Stimulated activated naive CD8-positive, alpha-beta T cell treated with anti-CD3 and anti-CD28 coated beads, Interleukin-15, Interleukin-2, amounts not matched to agents 100 ng/mL and 50 ng/mL, for 24 hours (primary cell): ENCODE results near the gene FAM193B.
A peak's percentile ranks its signal among the peaks of the same experiment; 100 is the strongest.

Source experiments
- H3K27ac Mint-ChIP-seq: one replicate; pipeline ENCODE4 v1.8.0; 2021; ENCODE audit warnings: mild to moderate bottlenecking, mixed read lengths
- H3K27me3 Mint-ChIP-seq: one replicate; pipeline ENCODE4 v1.8.0; 2021; ENCODE audit warnings: mixed read lengths
- H3K36me3 Mint-ChIP-seq: one replicate; pipeline ENCODE4 v1.8.0; 2021; ENCODE audit warnings: low read depth, mixed read lengths
- H3K4me1 Mint-ChIP-seq: one replicate; pipeline ENCODE4 v1.8.0; 2021; ENCODE audit warnings: low read depth, mixed read lengths
- H3K4me3 Mint-ChIP-seq: one replicate; pipeline ENCODE4 v1.8.0; 2021; ENCODE audit warnings: mild to moderate bottlenecking, mixed read lengths
- H3K9me3 Mint-ChIP-seq: one replicate; pipeline ENCODE4 v1.8.0; 2021; ENCODE audit warnings: mixed read lengths

The FAM193B gene

DNA sequence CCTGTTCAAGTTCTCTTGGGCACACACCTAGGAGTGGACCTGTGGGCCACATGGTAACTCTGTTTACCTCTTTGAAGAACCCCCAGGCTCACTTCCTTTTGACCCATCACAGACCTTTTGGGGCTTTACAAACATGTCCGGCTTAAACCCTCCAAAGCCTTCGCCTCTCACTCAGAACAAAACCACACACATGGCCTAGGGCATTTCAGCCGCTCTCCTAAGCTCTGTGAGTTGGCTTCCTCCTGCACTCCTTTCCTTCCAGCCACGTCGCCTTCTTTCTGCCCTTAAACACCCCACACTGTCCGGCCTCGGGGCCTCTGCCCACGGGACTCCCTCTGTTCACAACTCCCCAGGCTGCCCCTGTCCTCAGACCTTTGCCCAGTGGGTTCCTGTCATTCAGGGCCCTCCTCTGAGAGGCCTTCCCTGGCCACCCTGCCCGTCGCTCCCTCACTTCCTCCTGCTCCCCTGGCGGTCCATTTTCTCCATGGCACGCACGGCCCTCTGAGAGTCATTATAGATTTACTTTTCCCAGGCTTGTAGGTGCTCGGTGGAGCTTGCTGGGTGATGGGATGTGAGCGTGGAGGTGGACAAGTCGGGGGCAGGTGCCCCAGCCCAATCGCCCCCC is 46.7 kb downstream of the FAM193B start:
- peak overlapping the region; percentile 44 for H3K4me3 Mint-ChIP-seq
- H3K27me3 Mint-ChIP-seq = no peaks in the 10 kb centered on the region
- H3K27ac Mint-ChIP-seq = peak overlapping the region; percentile 3

DNA sequence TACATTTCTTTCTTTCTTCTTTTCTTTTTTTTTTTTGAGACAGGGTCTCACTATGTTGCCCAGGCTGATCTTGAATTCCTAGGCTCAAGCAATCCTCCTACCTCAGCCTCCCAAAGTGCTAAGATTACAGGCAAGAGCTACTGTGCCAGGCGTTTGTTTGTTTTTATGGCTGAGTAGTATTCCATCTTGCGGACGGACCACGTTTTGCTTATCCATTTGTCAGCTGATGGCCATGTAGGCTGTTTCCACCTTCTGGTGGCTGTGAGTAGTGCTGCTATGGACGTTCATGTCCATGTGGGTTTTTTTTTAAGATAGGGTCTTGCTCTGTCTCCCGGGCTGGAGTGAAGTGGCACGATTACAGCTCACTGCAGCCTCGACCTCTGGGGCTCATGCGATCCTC is 47.2 kb downstream of the FAM193B start:
- peaks cover 17% of the 10 kb centered on the region for H3K36me3 Mint-ChIP-seq
- peaks cover 18% of the 10 kb centered on the region for H3K4me1 Mint-ChIP-seq
- H3K4me3 Mint-ChIP-seq = no peak overlapping the region
- H3K27me3 Mint-ChIP-seq = no peaks in the 10 kb centered on the region
- peak overlapping the region; percentile 3 for H3K27ac Mint-ChIP-seq
- H3K9me3 Mint-ChIP-seq = no peaks in the 10 kb centered on the region

More for the DNA sequence above, 46.7 kb downstream of the FAM193B start:
- Mint-ChIP-seq H3K36me3 (peaks cover 22% of the 10 kb centered on the region), H3K4me1 (peaks cover 16% of the 10 kb centered on the region), H3K9me3 (no peaks in the 10 kb centered on the region)

DNA sequence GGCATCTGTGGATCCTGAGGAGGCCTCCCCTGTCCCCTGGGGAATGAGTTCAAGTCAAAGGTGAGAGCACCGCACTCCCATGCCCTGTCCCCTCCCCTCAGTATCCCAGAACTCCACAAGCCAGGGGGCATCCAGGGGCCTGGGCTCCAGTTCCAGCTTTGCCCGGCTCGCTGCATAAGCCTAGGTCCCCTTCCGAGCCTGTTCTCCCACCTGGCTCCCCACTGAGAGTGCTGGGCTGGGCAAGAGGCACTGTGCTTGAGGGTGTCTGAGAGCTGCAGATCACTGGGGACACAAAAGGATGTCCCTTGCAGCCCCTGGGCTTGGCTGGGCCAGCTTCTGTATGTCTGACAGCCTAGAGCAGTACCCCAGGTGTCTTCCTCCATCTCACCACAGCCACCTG is 49.3 kb downstream of the FAM193B start:
- Mint-ChIP-seq H3K4me1 (peaks cover 12% of the 10 kb centered on the region), H3K27me3 (no peaks in the 10 kb centered on the region), H3K36me3 (no peaks in the 10 kb centered on the region), H3K9me3 (no peaks in the 10 kb centered on the region), H3K4me3 (no peak overlapping the region), H3K27ac (no peak overlapping the region)

DNA sequence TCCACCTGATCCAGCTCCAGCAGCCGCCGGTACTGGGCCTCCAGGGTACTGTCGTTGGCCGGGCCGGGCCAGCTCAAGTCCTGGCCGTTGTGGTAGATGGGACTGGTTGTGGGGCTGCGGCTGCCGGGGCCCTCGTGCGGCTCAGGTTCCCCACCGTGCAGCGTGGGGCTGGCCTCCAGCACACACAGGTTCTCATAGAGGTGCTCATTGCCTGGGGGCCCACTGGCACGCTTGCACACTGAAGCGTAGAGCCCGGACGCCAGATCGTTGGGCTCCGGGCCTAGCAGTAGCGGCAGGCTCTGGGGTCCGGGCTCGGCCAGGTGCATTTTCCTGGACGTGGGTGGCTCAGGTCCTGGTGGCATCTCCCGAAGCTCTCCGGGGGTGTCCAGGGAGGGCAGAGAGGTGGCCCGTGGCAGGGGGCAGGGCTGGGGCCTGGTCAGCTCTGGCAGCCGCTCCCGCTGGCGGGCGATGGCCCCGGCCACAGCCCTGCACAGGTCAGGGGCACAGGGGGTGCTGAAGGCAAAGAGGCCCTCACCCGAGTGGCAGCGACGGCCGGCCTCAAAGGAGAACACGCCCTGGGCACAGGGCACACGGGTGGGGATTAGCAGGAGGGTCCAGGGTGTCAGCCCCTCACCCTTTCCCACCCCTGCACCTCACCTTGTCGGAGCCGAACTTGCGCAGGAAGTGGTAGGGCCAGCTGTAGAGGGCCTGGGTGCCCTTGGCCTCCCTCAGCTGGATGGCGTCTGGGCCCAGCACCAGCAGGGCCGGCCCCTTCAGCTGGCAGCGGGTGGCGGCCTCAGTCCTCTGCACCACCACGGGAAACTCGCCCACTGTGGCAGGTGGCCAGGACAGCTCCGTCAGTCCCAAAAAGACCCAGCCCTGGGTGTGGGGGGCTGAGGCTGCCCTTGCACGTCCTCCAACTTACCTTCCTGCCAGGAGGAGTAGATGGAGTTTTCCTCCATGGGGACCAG is 50.0 kb downstream of the FAM193B start:
- no peak overlapping the region for H3K4me3 Mint-ChIP-seq
- no peaks in the 10 kb centered on the region for H3K36me3 Mint-ChIP-seq
- H3K27ac Mint-ChIP-seq = no peak overlapping the region
- H3K9me3 Mint-ChIP-seq = no peaks in the 10 kb centered on the region
- peaks cover 4% of the 10 kb centered on the region for H3K27me3 Mint-ChIP-seq
- peaks cover 12% of the 10 kb centered on the region for H3K4me1 Mint-ChIP-seq

DNA sequence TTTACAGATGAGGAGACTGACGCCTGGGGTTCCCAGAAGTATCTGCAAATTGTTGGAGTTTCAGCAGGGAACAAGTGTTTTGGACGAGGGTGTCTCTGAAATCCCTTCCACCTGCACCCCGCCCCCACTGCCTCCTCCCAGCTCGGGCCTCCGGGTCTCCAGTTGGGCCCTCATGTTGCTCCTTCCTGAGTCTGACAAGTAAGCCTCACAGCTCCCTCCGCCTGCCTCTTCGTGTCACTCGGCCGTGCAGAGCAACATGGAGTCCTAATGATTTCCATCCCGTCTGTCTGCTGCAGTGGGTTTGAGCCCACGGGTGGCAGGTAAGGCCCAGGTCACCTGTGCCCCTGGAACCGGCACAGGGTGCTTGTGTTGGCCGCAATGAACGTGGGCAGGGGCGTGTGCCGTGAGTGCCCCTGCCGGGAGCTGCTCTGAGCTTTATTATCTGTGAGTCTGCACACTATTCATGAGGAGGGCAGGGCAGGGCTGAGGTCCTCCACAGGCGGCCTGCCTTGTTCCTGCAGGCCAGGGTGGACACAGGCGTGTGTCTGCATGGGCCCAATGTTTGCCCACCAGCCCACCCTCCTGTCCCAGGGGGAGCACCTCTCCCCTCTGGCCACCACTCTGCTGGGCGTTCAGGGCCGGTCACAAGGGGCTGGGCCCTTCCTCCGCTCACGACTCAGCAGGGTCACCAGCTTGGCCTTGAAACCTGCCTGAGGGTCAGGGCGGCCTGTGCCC is 50.8 kb downstream of the FAM193B start:
- H3K36me3 Mint-ChIP-seq = no peaks in the 10 kb centered on the region
- no peak overlapping the region for H3K27ac Mint-ChIP-seq
- no peaks in the 10 kb centered on the region for H3K9me3 Mint-ChIP-seq
- H3K27me3 Mint-ChIP-seq = peaks cover 9% of the 10 kb centered on the region
- H3K4me1 Mint-ChIP-seq = peaks cover 16% of the 10 kb centered on the region
- H3K4me3 Mint-ChIP-seq = no peak overlapping the region

DNA sequence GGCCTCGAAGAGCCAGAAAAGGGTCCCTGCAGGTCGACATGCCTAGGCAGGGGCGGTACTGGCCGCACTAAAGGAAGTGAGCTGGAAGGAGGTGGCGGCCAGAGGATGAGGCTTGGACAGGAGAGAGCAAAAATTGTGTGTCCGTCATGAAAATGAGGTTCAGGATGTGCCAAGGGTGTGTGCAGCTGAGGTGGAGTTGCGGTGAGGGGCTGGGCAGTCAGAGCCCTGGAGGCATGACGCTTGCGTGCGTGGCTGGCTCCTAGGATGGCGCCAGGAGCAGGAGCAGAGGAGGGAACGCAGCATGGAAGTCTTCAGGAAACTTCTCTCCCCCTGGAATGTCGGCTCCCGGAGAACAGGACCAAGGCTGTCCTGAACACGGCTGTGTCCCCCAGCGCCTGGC is 51.5 kb downstream of the FAM193B start:
- Mint-ChIP-seq H3K27ac (no peak overlapping the region), H3K4me3 (no peak overlapping the region), H3K9me3 (no peaks in the 10 kb centered on the region), H3K27me3 (peaks cover 13% of the 10 kb centered on the region), H3K36me3 (no peaks in the 10 kb centered on the region), H3K4me1 (peaks cover 22% of the 10 kb centered on the region)

DNA sequence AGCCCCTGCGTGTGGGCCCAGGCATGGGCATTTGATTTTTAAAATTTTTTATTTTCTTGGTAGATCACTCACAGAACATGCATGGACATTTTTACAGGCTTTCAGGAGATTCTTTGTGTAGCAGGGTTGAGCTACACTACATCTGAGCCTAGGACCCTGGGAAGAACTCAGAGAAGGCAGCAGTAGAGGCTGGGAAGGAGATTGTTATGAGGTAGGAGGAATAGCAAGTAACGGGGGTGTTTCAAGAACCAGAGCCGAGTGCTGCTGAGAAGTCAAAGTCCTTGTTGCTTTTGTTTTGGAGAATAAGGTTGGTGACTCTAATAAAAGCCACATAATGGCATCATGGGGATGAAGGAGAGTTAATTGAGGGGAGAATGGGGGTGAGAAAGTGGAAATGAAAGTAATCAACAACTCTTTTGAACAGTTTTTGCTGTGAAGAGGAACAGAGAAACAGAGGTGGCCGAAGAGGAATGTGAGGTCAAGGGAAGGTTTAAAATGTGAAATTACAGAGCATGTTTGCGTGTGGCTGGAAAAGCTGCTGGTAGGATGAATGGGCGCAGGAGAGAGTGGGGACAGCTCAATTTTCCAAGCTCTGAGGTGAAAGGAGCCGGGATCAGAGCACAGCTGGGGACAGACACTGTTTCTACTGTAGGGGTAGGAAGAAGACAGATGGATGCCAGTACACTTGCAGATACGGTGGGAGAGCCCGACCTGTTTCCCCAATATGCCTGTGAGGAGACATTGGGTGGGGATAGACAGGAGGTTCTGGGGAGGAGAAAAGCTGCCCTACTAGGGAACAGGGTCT is 52.3 kb downstream of the FAM193B start:
- Mint-ChIP-seq H3K9me3 (no peaks in the 10 kb centered on the region), H3K27ac (no peak overlapping the region), H3K4me3 (no peak overlapping the region), H3K4me1 (peaks cover 20% of the 10 kb centered on the region), H3K27me3 (peaks cover 13% of the 10 kb centered on the region), H3K36me3 (no peaks in the 10 kb centered on the region)

DNA sequence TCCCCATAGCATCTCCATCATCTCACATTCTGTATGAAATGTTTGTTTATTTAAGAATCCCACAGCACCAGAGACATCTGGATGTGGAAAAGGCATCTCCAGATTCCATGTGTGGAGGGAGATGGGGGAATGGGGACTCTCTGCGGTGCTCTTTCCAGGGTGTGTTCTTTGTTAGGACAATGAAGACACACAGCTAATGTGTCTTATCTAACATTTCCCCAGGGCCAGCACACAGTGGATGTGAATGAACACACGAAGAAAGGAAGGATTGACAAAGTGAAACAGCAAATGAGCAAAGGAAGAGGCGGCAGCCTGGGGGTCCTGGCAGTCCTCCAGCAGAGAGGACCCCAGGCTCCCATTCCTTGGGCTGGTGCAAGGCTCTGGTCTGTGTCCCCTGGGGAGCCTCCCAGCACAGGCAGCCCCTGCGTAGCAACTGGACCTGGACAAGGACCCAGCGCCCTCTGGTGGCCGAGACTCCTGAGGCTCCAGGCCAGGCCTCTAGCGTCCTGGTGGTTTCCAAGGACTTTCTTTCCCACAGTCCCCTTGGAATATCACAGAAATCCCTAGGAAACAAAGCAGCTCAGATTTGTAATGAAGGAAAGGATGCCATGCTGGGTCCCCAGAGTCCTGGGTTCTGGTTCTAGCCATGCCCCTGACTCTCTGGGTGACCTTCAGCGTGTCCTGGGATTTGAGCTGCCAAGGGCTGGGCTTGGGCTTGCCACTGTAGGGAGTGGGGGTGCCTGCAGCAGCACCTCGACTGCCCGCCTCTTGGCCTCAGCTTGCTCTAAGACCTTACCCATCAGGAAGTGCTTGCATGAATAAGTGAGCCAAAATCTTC is 53.5 kb downstream of the FAM193B start:
- Mint-ChIP-seq H3K4me1 (peaks cover 25% of the 10 kb centered on the region), H3K27me3 (peaks cover 13% of the 10 kb centered on the region), H3K27ac (peak overlapping the region; percentile 41), H3K4me3 (no peak overlapping the region), H3K36me3 (no peaks in the 10 kb centered on the region), H3K9me3 (no peaks in the 10 kb centered on the region)

DNA sequence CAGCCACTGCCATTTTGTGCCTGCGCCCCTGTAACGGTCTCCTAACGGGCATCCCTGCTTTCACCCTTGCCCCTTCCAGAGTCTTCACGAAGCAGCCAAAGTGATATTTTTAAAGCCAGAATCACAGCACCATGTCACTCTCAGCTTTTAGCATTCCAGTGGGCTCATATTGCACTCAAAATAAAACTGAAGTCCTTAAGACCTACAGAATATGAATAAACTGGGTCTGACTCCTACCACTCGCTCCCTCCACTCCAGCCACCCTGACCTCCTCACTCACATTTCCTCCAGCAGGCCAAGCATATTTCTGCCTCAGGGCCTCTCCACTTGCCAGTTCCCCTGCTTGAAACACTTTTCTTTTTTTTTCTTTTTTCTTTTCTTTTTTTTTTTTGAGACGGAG is 54.5 kb downstream of the FAM193B start:
- Mint-ChIP-seq H3K9me3 (no peaks in the 10 kb centered on the region), H3K27me3 (peaks cover 13% of the 10 kb centered on the region), H3K4me1 (peaks cover 35% of the 10 kb centered on the region), H3K4me3 (no peak overlapping the region), H3K36me3 (no peaks in the 10 kb centered on the region), H3K27ac (no peak overlapping the region)

DNA sequence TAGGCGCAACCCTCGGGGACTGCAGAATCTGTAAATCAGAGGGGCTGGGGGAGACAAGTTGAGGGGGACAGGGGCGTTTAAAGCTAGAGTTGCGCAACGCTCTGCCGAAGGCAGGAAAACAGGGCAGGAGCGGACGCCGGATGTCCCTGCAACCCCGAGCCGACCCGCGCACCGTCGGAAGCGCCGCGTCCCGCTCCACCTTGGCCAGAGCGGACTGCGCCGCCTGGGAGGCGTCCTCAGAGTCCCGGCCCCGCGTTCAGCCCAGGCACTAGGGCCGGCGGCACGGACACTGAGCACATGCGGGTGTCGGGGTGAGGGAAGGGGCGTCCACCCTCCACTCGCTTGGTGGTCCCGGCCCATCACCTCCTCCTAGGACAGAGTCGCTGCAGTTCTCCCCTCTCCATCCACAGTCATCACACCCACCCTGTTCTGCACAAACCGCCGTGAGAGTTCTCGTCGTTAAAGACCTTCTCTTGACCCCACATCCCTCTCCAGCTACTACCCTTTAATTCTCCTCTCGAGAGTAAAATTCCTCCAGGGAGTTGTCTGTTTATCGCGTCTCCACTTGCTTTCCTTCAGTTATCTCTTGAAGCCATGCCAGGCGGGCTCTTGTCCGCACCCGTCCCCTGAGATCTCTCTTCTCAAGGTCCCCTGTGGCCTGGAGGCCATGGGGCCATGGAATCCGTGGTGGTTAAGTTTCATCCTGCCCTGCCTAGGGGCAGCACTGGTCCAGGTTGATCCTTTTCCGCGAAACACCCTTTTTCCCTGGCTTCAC is 56.2 kb downstream of the FAM193B start:
- Mint-ChIP-seq H3K36me3 (peaks cover 5% of the 10 kb centered on the region), H3K9me3 (no peaks in the 10 kb centered on the region), H3K4me1 (peaks cover 51% of the 10 kb centered on the region)

DNA sequence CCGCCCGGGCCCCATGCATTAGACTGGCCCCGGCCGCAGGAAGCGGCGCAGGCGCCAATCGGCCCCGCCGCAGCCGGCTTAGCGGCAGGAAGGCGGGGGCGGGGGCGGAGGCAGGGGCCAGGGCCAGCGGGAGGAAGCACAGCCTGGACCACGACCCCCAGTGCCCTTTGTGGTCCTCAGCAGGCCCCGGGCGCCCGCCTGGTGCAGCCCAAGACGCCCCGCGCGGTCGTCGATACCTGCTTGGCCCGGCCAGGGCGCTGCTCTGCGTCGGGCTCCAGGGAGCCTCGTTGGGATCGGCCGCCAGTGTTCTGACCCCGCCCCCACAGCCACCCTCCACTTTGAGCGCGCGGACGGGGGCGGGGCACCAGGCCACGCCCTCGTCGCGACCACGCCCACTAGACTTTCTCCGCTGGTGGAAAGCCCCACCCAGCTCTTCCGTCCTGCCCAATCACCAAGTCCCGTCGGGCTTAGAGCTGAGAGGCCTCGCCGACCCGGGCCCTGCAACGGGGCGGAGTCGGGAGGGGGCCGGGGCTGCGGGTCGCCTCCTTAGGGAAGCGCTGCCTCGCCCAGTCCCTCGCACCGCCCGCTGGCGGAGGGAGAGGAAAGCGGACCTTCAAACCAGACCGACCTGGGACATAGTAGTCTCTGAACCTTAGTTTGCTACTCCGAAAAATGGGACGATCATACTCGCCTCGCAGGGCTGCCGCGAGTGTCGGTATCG is 56.9 kb downstream of the FAM193B start, which contains the start of gene PDLIM7:
PDLIM7 (minus strand) TSS at position 313 of the 721 bp plus-strand sequence. CDS start 1,092 bp downstream, outside the sequence.
- Mint-ChIP-seq H3K4me1 (peaks cover 52% of the 10 kb centered on the region), H3K36me3 (peaks cover 12% of the 10 kb centered on the region), H3K4me3 (peak within 1 kb of the TSS; percentile 85), H3K27me3 (peaks cover 13% of the 10 kb centered on the region), H3K27ac (peak within 1 kb of the TSS; percentile 65), H3K9me3 (no peaks in the 10 kb centered on the region)

More for the DNA sequence above, 56.2 kb downstream of the FAM193B start:
- peaks cover 13% of the 10 kb centered on the region for H3K27me3 Mint-ChIP-seq
- H3K4me3 Mint-ChIP-seq = peak overlapping the region; percentile 85
- H3K27ac Mint-ChIP-seq = peak overlapping the region; percentile 65

DNA sequence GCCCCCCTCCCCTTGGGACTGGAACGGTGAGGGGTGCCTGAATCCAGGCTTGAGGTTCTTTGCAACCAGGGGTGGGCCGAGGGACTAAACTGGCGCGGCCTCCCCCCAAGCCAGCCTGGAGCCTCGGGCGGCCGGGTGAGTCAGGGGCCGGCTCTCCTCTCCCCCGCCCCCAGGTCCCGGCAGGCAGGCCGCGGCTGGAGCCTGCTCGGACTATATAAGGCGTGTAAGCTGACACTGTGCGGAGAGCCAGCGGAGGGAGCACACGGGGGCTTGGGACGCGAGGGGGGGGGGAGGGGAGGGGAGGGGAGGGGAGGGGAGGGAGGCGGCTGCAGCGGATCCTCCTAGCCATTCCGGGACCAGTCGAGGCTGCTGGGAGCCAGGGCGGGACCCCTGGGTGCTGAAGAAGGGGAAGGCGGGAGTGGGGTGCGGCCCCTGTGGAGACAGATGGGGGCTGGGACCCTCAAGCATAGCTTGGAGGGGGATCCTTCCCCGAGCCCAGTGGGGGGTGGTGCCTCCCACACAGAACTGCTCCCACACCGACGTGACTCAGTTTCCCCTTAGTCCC is 57.6 kb downstream of the FAM193B start:
- Mint-ChIP-seq H3K27me3 (peaks cover 13% of the 10 kb centered on the region), H3K9me3 (no peaks in the 10 kb centered on the region), H3K4me3 (peak overlapping the region; percentile 85), H3K27ac (no peak overlapping the region), H3K36me3 (peaks cover 12% of the 10 kb centered on the region), H3K4me1 (peaks cover 47% of the 10 kb centered on the region)
